GM19043 (cell line): ENCODE measurements around the gene C1QC.

Source experiments
- ATAC-seq: cut with Tn5 transposase; IDR thresholded peaks from one replicate; pipeline ENCODE4 v1.9.1; 2021; ENCODE audit warnings: low read depth; ENCODE audit not compliant: unreplicated experiment

The C1QC gene

DNA sequence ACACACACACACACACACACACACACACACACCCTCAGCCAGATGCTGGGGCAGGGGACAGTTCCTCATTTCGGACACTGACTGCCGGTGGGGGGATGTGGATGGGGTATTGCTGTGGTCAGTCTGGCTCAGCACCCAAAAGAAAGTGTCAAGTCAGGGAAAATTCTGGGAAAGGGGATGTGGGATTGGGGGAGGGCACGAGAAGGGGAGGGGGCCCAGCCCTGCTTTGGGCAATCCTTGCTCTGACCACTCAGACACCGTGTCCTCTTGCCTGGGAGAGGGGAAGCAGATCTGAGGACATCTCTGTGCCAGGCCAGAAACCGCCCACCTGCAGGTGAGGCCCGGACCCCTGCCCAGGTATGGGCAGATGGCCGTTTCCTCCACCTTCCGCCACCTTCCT, at the start of gene C1QC:
Gene C1QC, plus strand, starts transcription at position 253 of the 400 bp plus-strand sequence. CDS start 391 bp downstream, outside the sequence.
- no peak for ATAC-seq

DNA sequence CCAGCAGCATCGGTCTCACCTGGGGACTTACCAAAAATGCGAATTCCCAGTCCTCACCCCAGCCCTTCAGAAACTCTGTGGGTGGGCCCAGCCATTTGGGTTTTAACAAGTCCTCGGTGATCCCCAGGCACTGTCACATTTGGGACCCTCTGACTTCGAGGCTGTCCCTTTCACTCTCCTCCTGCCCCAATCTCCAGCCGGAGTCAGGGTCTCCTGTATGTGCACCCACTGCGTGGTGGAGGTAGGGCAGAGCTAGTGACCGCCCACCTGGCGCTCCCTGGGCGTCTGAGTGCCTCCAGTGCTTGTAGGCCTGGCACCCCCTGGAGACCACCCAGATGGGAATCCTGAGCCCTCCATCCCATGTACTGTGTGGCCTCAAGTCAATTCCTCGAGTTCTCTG, 49.0 kb upstream of the C1QC start:
- ATAC-seq: no peak

DNA sequence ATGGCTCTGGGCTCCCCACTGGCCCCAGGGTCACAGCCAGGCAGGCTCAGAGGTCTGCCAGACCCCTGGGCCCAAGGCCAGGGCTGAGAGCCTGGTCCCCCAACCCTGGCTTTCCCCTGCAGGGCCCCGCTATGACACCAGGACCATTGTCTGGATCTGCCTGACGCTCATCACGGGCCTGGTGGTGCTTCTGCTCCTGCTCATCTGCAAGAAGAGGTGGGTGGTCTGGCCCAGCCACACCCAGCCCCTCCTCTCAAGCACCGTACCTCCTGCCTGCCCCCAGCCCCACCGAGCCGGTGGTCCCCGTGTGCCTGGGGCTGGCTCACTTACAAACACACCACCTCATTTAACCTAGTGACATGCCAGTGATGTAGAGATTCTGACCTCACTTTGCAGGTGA, 48.3 kb upstream of the C1QC start:
- ATAC-seq: no peak

DNA sequence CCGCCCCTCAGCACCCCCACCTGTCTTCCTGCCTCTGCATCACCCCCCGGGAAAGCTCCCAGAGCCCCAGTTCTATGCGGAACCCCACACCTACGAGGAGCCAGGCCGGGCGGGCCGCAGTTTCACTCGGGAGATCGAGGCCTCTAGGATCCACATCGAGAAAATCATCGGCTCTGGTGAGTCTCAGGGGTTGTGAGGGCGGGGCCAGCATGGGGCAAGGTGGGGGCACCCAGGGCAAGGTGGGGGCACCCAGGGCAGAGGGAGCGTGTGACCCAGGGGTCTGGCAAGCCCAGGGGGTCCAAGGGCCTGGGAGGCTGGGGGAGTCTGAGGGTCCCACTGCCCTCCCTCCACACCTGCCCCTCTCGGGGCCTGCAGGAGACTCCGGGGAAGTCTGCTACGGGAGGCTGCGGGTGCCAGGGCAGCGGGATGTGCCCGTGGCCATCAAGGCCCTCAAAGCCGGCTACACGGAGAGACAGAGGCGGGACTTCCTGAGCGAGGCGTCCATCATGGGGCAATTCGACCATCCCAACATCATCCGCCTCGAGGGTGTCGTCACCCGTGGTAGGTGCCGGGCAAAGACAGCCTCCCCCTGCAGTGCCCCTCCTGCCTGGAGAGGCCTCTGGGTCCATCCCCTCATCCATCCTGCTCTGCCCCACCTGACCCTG, 46.0 kb upstream of the C1QC start:
- ATAC-seq: no peak

DNA sequence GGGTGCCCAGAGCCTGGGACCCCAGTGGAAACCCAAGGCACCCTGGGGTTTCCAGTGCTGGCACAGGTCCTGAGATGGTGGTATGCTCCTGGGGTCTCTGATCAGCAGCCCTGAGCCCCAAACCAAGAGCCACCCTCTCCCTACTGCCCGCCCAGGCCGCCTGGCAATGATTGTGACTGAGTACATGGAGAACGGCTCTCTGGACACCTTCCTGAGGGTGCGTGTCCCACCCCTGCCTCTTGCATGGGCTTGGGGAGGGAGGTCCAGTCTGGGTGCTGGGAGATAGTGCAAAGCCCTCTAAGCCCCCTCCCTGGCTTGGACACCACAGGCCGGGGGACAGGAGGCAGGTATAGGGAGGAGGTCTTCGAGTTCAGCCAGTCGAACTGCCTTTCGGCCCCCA, 45.4 kb upstream of the C1QC start:
- ATAC-seq: no peak

DNA sequence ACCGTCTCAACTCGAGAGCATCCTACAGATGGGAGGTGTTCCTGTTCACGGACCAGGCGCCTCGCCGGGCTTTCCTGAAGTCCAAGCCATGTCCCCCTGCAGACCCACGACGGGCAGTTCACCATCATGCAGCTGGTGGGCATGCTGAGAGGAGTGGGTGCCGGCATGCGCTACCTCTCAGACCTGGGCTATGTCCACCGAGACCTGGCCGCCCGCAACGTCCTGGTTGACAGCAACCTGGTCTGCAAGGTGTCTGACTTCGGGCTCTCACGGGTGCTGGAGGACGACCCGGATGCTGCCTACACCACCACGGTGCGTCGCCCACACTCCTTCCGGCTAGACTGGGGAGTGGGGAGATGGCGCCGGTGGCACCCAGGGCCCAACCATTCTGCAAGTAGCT, 44.7 kb upstream of the C1QC start:
- no peak for ATAC-seq

DNA sequence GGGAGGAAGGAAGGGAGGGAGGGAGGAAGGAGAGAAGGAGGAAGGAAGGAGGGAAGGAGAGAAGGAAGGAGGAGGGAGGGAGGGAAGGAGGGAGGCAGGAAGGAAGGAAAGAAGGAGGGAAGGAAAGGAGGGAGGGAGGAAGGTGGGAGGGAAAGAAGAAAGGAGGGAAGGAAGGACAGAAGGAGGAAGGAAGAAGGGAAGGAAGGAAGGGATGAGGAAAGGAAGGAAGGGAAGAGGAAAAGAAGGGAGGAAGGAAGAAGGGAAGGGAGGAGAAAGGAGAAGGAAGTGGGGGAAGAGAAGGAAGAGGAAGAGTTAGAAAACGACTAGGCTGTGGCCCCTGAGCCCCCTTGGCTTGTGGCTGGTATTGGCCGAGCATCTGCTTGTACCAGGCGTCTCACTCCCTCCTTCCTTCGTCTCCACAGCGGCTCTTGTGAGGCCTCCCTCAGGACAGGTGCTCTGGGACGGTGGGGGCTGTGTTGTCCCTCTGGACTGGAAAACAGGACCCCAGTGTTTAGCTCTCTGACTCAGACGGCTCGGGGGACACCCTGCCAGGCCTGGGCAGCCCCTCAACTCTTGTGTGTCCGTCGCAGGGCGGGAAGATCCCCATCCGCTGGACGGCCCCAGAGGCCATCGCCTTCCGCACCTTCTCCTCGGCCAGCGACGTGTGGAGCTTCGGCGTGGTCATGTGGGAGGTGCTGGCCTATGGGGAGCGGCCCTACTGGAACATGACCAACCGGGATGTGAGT, 43.2 kb upstream of the C1QC start:
- no peak for ATAC-seq

DNA sequence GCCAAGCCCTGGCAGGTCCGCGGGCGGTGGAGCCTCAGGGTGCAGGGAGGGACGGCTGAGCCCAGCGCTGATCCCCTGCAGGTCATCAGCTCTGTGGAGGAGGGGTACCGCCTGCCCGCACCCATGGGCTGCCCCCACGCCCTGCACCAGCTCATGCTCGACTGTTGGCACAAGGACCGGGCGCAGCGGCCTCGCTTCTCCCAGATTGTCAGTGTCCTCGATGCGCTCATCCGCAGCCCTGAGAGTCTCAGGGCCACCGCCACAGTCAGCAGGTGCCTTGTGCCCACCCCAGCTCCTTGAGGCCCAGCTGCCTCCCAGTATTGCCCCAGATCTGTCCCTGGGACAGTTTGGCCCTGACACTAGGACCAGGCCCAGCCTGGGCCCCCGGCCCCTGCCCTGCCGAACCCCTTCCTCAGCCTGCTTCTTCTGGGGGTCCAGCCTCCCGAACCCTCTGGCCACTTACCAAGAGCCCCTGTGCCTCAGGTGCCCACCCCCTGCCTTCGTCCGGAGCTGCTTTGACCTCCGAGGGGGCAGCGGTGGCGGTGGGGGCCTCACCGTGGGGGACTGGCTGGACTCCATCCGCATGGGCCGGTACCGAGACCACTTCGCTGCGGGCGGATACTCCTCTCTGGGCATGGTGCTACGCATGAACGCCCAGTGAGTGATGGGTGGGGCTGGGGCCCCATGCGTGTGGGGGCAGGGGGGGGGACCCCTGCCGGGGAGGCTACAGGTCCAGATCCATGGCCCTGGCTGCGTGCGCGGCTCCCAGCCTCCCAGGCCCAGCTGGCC, 42.4 kb upstream of the C1QC start:
- ATAC-seq: no peak

DNA sequence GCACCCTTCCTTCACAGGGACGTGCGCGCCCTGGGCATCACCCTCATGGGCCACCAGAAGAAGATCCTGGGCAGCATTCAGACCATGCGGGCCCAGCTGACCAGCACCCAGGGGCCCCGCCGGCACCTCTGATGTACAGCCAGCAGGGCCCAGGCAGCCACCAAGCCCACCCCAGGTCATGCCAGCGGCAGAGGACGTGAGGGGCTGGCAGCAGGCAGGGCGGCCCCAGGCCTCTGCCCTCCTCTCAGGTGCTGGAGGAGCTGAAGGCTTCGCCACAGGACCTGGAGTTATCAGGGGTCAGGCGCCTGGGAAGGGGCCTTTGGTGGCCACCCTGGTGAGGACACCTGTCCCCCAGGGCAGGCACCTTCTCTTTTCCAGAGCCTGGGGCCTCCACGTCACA, 41.8 kb upstream of the C1QC start:
- no peak for ATAC-seq

DNA sequence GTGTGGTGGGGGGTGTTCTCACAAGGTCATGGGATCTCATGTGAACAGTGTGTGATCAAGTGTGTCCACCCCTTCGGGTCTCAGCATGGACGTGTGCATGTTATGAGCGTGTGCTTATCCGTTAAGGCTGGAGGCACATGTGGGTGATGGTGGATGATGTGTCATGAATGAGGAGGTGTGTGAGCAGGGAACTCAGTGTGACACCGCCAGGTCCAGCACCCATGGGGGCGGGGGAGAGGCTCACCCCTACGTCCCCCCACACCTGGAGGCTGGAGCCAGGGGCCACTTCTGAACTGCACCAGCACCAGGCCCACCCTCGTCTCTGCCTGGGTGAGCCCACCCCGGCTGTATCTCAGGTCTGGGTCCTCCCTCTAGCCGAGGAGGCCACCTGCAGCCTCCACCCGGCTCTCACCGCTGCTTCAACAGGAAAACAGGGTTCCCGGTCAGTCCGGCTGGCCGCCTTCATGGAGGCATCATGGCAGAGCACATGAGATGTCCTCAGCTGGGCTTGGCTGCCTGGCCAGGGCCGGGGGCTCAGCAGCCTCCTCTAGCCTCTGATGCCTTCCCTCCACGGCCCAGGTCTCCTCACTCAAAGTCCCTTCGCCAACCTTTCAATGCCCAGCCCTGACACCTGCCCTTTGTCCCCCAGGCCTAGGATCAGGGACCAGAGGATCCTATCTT, 41.2 kb upstream of the C1QC start:
- no peak for ATAC-seq

DNA sequence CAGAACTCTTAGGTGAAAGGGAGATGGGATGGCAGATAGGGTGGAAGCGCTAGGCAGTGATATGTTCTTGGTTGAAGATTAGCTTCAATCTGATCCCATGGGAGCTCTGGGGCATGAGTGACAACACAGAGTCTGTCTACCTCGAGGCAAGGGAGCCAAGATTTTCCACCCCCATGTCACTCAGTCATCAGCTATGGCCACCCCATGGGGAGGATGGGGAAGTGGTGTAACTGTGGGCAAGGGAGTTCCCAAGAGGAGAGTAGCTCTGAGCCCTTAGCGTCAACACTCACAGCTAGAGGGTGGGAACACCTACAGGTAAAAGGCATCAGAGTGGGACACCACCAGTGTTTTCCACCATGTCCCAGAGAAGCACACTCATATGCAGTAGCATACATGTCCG, 37.3 kb upstream of the C1QC start:
- no peak for ATAC-seq

DNA sequence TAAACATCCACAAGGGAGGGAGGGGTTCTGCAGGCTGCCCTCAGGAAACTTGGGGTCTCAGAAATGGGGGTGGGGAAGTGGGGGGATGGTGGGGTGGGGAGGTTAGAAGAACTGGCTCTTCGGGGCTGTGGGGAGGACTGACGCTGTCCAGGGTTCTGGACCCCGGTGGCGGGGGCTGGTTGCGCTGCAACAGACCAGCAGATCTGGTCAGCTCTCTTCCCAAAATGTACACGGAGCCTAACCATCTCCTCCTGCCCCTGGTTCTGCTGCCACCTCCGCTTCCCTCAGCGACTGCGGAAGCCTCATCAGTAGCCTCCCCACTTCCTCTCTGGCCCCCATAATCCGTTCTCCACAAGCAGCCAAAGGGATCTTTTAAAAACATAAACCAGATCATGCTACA, 36.3 kb upstream of the C1QC start:
- no peak for ATAC-seq

DNA sequence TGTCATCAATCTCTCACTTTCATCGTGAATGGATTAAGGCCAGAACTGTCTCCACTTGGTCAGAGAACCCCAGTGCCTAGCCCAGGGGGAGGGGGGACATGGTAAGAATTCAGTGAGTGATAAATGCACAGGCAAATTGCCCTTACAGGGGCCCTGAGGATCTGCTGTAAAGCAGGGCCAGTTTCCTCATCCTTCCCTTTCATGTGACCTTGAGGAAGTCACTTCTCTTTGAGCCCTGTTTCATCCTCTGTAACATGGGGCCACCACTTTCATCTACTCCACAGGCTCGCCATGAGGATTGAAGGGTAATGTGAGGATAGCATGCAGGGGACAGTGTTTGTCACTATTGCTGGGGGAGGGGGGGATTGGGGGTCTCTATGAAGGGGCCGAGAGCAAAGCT, 35.1 kb upstream of the C1QC start:
- ATAC-seq: no peak

DNA sequence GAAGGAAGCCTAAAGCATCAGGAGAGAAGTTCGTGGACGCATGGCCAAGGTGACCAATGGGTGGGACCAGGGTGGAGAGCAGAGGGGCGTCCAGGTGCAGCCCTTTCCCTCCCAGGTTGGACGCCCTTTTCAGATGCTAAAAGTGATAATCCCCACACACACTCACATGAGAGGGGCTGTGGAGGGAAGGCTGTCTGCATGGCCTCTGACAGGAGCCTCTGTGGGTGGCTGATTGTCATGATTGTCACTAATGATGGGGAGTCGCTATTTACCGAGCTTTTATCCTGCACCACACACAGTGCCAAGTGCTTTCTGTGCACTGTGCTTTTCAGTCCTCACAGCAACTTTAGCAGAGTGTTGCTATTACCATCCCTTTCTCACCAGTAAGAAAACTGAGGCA, 34.1 kb upstream of the C1QC start:
- ATAC-seq: no peak

DNA sequence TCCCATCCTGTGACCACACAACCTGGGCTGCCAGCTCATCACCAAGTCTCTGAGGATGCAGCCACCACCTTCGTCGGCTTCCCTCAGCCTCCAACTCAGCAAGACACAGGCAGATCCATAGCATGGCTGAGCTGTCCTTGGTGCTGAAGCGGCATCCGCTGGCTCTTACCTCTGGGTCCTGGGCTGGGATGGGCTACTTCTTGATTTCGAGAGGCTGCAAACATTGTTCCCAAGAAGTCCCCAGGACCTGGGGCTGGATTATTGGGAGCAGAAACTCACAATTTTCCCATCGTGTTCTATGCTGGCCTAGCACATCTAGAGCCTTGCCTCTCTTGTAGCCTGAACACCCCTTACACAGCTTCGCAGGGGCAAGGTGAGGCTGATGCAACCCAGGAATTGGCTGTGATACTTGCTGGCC, 31.9 kb upstream of the C1QC start:
- ATAC-seq: no peak

DNA sequence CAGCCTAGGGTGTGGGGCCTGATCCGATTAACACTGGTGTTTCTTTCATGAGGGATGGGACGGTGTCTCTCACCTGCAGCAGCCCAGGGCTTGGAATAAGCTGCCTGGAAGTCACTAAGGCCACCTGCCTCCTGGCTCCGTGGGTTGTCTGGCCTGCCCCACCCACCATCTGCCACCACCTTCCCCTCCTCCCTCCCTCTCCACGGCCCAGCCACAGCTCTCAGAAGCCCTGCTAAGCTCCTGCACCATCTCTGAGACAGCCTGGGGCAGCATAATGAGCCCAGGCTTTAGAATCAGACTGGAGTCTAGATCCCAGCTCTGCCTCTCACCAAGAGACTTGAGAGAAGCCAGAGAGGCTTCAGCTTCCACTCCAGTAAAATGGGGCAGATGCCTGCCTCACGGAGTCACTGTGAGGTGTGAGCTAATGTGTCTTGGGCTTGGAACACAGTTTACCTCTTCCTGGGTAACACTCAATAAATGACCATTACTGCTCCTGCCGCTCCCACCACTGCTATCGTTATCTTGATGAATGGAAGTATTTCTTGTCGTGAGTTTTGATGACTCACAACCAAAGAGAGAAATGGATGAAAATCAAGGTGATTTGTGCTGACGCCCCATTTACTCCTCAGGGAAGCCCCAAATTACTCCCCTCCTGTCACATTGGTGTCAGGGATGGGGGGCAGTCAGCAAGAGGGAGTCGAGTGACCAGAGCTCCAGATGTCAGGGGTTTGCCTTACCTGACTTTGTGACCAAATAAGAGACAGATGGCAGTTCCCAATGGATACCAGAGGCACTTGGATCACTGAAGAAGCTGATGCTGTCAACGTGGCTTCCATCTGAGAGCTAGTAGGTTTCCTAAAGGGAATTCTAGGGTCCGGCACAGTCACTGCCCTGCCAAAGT, 30.5 kb upstream of the C1QC start:
- ATAC-seq: no peak

DNA sequence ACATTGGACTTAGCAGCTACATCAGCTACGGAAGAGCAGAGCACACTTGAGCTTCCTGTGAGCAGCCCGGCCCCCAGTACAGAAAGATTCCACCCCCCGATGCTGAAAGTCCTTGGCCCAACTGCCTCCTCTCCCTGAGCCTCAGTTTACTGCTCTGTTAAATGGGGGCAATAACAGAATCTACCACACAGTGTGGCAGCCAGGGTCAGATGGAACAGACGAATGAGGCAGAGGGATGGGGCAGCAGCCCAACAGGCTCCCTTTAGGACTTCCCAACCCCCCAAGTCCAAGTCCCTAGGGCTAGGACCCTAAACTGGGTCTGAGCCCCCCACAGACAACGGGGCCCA, 29.9 kb upstream of the C1QC start:
- ATAC-seq: no peak

DNA sequence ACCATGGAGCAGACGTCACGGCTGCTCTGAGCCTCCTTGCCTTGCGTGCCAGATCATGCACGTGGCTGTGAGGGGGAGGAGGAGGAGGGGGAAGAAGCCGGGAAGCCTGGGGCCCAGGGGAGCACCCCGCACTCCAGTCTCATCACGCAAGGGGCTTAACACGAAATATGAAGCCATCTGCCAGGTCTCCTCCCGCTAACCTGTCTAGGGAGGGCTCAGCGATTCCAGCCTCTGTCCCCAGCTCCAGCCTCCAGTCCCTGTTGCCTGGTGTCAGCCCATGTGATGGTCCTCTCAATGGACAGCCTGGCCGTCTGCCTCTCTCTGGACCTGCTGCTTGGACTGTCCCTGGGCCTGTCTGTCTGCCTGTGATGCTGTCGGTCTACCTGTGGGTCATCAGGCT, 29.5 kb upstream of the C1QC start:
- no peak for ATAC-seq

DNA sequence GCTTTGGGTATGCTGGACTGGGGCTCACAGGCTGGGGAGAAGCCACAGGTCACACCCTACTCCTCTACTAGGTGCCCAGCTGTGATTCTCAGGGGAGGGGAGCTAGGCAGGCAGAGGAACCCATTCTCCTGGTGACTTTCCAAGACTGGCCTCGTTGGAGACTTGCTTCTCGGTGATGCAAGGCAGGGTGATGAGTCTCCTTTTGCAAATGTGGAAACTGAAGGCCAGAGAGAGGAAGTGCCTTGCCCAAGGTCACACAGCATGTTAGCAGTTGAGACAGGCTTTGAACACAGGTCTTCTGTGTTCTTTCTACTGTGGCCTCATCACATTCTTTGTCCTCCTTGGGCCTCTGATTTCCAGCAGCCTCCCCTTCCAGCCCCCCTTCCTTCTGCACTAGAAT, 27.5 kb upstream of the C1QC start:
- no peak for ATAC-seq

DNA sequence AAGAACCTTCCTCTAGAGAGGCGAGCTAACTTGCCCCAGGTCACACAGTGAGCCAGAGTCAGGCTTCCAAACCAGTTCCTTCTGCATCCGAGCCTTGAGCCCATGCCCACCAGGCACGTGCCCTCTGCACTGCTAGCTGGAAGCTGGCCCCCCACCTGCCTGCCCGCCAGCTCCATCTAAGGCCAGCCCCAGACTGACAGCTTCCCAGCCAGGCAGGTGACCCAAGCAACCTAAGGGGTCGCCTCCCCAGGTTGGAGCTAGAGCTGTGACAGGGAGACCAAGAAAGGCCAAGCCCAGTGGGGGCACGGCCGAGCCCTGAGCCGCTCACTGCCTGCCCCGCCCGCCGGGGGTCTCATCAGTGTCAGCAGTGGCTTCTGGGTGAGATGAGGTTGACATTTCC, 26.9 kb upstream of the C1QC start:
- ATAC-seq: no peak
